Adipose tissue (tissue), 3 donors: Measurements from ENCODE around the gene CACNA1B. TPM values are rescaled to one million over a fixed set of nuclear protein-coding genes. Genes with fewer than 3 reads are reported as not detected.
"Not testable (repeated sequence)": the region's sequence is repeated elsewhere in the genome, so short reads cannot be mapped to it uniquely, and the experiment has no call there.

Experiments
- H3K27ac ChIP-seq: one replicate; pipeline ENCODE4 v1.5.1; 2013; ENCODE audit warnings: low read depth, low read length
- WGBS, 3 donors: extraction: QIAGEN DNeasy Blood & Tissue Kit; methylation state at CpG; one replicate each; pipeline ENCODE4 v1.1.7; 2013; 5-methylcytosine and 5-hydroxymethylcytosine counted together
- polyA plus RNA-seq, 3 donors: library from polyadenylated mRNA; stranded (reverse); fragments of 200-250 nt; gene quantifications; one replicate each; pipeline ENCODE4 v1.2.3, GENCODE V29; 2013
- donor health status: healthy with polysubstance abuse.
- donor health status: Bipolar disorder and iron deficiency.
- donor health status: healthy.

CACNA1B gene
- polyA plus RNA-seq, 3 donors: 0.04 to 0.20 TPM; not detected in 1

DNA sequence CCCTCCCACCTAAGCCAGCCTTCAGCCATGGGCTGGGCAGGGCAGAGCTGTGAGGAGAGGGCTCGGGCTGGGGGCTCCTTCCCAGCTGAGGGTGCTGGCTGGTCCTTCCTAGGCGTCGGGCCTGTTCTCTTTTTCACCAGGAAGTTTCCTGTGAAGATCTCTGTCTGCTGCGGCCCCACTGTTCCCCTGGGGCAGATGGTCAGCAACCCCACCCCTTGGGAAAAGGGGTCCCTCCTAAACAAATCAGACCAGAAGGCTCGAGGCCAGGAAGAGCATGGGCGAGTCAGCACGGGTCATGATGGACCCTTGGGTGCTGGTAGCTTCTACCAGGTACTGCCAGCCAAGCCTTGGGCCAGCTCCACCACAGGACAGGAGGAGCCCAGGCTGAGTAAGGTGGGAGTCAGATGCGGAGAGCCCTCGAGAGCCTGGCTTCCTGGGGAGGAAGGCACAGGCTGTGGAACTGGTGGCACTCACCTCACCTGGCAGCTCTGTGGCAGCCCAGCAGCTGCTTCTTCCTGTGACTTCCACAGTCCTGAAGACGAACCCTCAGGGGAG lies 3.5 kb downstream of the CACNA1B start:
- no peak overlapping the region for H3K27ac ChIP-seq
- WGBS, 3 donors: 75 to 86% (median 76%) methylated on average over 10 of the region's 10 CpGs

GRCh38 chr9:137881591-137882505 lies 4.3 kb downstream of the CACNA1B start:
- 60 to 72% (median 71%) methylated on average over 19 of the region's 19 CpGs for WGBS, 3 donors
- no peak overlapping the region for H3K27ac ChIP-seq

- H3K27ac ChIP-seq: no peak overlapping the region
- 80 to 89% (median 88%) methylated on average over 10 of the region's 10 CpGs for WGBS, 3 donors
Observed at GRCh38 chr9:137882506-137882821, 4.9 kb downstream of the CACNA1B start.

- 86 to 100% (median 100%) methylated on average over 1 of the region's 6 CpGs for WGBS, 3 donors
- not testable (repeated sequence) for H3K27ac ChIP-seq
Observed at GRCh38 chr9:137883977-137884376, 6.4 kb downstream of the CACNA1B start.

DNA sequence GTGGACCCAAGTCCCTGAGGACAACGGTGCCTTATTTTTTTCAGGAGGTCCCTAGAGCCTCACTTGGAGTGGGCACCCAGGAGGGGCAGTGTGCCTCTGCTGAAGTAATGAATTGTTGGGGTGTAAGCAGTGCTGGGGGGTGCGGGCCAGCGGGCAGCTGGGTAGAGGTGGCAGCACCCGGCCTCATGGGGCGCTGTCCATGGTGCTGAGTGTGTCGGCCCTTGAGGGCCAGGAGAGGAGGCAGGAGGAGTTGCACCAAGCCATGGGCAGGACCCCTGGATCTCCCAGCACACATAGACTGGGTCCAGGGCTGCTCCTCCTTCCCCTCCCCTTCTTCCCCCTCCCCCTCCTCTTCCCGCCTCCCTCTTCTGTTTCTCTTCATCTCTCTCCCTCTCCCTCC lies 7.0 kb downstream of the CACNA1B start:
- 33 to 44% (median 35%) methylated on average over 4 to 6 of the region's 7 CpGs for WGBS, 3 donors
- H3K27ac ChIP-seq: not testable (repeated sequence)

DNA sequence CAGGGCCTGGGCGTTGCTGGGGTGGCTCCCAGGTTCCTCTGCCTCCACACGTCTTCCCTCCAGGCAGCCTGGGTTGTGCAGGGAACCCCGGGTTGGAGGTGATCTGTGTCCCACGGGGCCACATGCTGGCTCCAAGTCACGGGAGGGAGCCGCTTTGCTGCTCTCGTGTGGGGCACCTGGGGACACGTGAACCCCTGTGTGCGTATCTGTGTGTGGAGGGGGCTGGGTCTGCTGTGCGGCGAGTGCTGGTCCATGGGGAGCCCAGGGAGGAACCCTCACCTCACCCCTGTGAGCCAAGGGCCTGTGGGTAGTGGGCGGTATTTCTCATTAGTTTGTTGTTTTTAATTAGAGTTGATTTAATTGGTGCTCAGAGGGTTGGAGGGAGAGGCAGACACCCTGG lies 7.5 kb downstream of the CACNA1B start:
- not testable (repeated sequence) for H3K27ac ChIP-seq
- 78 to 86% (median 82%) methylated on average over 9 to 10 of the region's 12 CpGs for WGBS, 3 donors

- WGBS, 3 donors: 83 to 87% (median 85%) methylated on average over 8 to 12 of the region's 12 CpGs
- not testable (repeated sequence) for H3K27ac ChIP-seq
Observed at GRCh38 chr9:137888621-137889020, 11.0 kb downstream of the CACNA1B start.

DNA sequence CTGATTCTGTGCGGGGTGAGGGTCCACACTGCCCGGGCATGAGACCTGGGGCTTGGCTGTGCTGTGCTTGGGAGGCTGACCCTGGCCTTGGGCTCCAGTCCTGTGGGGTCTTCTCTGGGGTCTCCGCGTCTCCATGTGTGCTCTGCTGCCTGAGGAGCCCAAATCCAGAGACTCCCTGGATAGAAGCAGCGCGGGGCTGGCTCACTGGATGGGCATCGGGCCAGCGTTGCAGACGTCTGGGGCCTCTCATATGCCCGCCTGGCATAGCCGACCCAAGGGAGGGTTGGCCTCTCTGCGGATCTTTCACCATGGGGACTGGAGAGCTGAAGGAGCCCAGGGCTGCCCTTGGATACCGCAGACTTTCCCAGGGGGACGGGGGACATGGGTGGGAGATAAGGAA lies 12.4 kb downstream of the CACNA1B start:
- 79 to 92% (median 89%) methylated on average over 7 to 9 of the region's 14 CpGs for WGBS, 3 donors
- H3K27ac ChIP-seq: not testable (repeated sequence)

GRCh38 chr9:137890768-137891587 lies 13.4 kb downstream of the CACNA1B start:
- not testable (repeated sequence) for H3K27ac ChIP-seq
- 54 to 74% (median 72%) methylated on average over 20 to 22 of the region's 24 CpGs for WGBS, 3 donors

DNA sequence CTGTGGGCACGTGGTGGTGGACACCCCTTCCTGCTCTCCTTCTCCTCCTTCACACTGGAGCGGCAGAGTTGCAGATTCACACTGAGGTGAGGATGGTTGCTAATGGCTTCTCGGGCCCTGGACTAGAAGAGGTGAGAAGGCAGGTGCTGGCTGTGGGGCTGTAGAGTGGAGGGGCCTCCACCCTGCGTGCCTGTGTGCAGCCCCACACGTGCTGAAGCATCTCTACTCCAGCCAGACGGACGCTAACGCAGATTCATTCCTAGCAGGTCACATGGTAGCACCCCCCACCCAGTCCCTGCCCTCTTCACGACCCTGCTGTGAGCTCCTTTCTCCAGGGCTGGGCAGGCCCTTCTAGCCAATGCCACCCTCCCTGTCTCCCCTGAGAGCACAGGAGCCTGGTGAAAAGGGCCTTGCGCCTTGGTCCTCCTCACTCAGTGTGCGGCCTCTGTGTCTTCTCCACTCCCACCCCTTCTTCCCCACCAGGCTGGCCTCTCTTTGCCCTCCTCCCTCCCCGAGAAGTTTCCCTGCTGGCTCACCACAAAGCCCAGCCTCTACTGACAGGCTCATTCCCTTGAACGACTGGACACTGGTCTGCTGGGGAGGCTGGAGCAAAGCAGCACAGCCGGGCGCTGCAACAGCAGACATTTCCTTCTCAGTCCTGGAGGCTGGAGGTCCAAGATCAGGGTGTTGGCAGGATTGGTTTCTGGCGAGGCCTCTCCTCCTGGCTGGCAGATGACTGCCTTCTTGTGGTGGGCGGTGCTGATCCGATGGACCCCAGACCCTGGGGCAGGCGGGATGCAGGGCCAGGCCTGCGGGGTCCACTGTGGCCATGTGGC lies 14.2 kb downstream of the CACNA1B start:
- WGBS, 3 donors: 61 to 69% (median 67%) methylated on average over 20 of the region's 20 CpGs
- H3K27ac ChIP-seq: no peak overlapping the region

- 68 to 75% (median 72%) methylated on average over 22 of the region's 22 CpGs for WGBS, 3 donors
- no peak overlapping the region for H3K27ac ChIP-seq
Observed at GRCh38 chr9:137892424-137893191, 15.0 kb downstream of the CACNA1B start.

DNA sequence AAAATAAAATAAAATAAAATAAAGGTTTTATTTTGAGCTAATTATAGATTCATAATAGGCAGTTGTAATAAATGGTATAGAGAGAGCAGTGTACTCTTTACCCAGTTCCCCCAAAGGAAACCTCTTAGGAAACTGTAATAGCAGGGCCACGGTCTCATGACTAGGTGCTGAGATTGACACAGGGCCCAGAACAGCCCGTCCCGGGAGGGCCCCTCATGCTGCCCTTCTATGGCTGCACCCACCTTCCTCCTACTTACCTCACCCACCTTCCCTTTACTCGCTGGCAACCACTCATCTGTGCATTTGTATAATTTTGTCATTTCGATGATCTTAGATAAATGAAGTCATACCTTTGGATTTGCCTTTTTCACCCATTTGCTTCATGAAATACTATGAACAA lies 16.1 kb downstream of the CACNA1B start:
- H3K27ac ChIP-seq: no peak overlapping the region
- 70 to 80% (median 79%) methylated on average over 5 of the region's 5 CpGs for WGBS, 3 donors

DNA sequence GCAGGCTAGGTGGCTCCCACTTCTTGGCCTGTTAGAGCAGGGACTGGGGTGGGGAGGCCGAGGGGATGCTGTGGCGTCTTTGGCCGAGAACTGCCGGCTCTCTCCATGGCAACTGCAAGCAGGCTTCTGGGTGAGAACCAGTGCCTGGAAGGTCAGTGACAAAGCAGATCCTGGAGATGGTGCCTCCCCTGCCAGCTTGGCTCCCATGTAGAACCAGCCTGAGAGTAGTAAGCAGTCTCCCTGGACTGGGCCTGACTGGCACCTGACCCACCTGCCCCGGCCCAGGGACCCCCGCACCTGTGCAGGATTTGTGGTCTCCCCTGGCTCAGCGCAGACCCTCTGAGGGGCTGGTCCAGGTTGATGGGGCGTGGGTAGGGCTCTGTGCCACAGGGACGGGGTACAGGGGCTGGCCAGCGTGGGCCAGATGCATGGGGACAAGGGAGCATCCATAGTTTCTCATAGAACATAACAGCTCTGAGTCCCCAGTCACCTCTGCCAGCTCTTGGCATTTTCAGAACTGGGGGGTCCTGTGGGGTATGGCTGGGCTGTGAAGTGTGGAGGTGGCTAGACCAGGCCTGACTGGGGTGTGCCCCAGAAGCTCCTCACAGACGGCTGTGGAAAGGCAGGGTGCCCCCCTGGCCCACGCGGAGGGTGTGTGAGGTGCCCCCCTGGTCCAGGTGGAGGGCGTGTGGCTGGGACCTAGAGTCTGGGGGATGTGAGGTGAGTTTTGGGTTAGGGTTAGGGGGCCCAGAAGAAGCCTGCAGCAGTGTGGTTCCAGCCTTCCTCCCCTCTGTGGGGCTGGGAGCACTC lies 22.2 kb downstream of the CACNA1B start:
- H3K27ac ChIP-seq: no peak overlapping the region
- 80 to 84% (median 81%) methylated on average over 14 of the region's 14 CpGs for WGBS, 3 donors

- H3K27ac ChIP-seq: no peak overlapping the region
- 82 to 93% (median 92%) methylated on average over 12 of the region's 12 CpGs for WGBS, 3 donors
Observed at GRCh38 chr9:137900584-137901310, 23.2 kb downstream of the CACNA1B start.

DNA sequence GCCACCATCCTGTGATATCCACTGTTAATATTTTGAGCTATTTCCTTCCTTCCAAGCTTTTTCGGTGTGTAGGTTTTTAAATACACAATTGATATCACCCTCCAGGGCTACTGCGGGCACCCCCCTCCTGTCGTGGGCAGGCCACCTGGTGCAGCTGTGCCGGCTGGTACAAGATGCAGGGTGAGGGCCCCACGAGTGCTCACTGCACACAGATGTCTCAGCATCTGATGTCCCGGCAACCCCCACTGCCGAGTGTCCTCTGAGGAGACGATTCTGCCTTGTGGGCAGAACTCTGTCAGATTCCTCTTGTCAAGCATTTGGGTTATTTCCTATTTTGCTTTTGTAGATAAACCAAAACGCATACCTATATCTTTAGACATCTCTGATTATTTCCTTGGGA lies 25.1 kb downstream of the CACNA1B start:
- H3K27ac ChIP-seq: no peak overlapping the region
- 76 to 83% (median 77%) methylated on average over 9 of the region's 9 CpGs for WGBS, 3 donors

- H3K27ac ChIP-seq: no peak overlapping the region
- 64 to 79% (median 71%) methylated on average over 5 of the region's 5 CpGs for WGBS, 3 donors
Observed at GRCh38 chr9:137905740-137906139, 28.2 kb downstream of the CACNA1B start.
